Measurements from ENCODE around the gene SLC35G4. TPM values are rescaled to one million over a fixed set of nuclear protein-coding genes. Genes with fewer than 3 reads are reported as not detected.

The SLC35G4 gene
- total RNA-seq, 4 donors from 2014 or later, result not detected

- no peak for TF ChIP-seq CTCF (IDR thresholded peaks at IDR 0.05)
- ATAC-seq (ENCODE audit: low FRiP score), result no peak
- no peak for DNase-seq (ENCODE audit: low spot score)
Observed at GRCh38 chr18:11658019-11658418, 48.6 kb downstream of the SLC35G4 start.

GRCh38 chr18:11658989-11659388, 49.6 kb downstream of the SLC35G4 start:
- ATAC-seq (ENCODE audit: low FRiP score), result no peak
- DNase-seq (ENCODE audit: low spot score), result no peak

More at GRCh38 chr18:11658989-11659388, 49.6 kb downstream of the SLC35G4 start:
- no peak for TF ChIP-seq CTCF (IDR thresholded peaks at IDR 0.05)

Small RNA genes within 50 kb of the gene (small RNA-seq; reads per million reads assigned to genes)
- gene AP001120.4, result not detected

Other genes with a start within 250 kb of the SLC35G4 start
- gene GNAL, start 79.7 kb downstream of the SLC35G4 start, total RNA-seq, result 10 to 100 TPM in 1 of 4 donors, 1 to 10 TPM in 3; 1.9 to 12.8 (median 7.0) TPM
- gene CHMP1B, start 241.8 kb downstream of the SLC35G4 start, total RNA-seq, result 10 to 100 TPM; 32.5 to 80.5 (median 44.5) TPM

Data from omental fat pad (tissue), 4 donors.